CD14-positive monocyte (primary cell): Measurements from ENCODE around the gene PIK3C3. TPM values are rescaled to one million over a fixed set of nuclear protein-coding genes. Genes with fewer than 3 reads are reported as not detected.

Source experiments
- DNase-seq, 3 donors: peaks; one replicate each; pipeline ENCODE4 v3.0.0-alpha.2; 2011 to 2022
- H2AFZ ChIP-seq: 2 replicates; pipeline ENCODE4 v1.6.0; 2012; ENCODE audit warnings: mild to moderate bottlenecking, low read depth, low read length, inconsistent platforms; ENCODE audit not compliant: insufficient read depth, poor library complexity, severe bottlenecking
- H3K27ac ChIP-seq, 2 donors: 1 replicate in 1 of 2; 2 replicates in 1 of 2; pipeline ENCODE4 v1.5.1; 2012 to 2013; ENCODE audit warnings: low read length in 2 of 2, control low read depth in 1 of 2, inconsistent platforms in 1 of 2, low read depth in 1 of 2, mild to moderate bottlenecking in 1 of 2
- H3K27me3 ChIP-seq, 2 donors: one replicate each; pipeline versions ENCODE4 v1.6.0 to v1.6.1; 2011 to 2013; ENCODE audit warnings: low read length in 2 of 2; ENCODE audit not compliant: control insufficient read depth in 2 of 2, insufficient read depth in 2 of 2
- H3K36me3 ChIP-seq, 2 donors: replicated peaks in 1 of 2; 1 replicate in 1 of 2; 2 replicates in 1 of 2; pipeline versions ENCODE4 v1.5.1 to v1.6.1; 2012 to 2013; ENCODE audit warnings: low read length in 2 of 2, control low read depth in 1 of 2, inconsistent platforms in 1 of 2, mild to moderate bottlenecking in 1 of 2; ENCODE audit not compliant: insufficient read depth in 2 of 2, control insufficient read depth in 1 of 2
- H3K4me1 ChIP-seq, 2 donors: 1 replicate in 1 of 2; 2 replicates in 1 of 2; pipeline versions ENCODE4 v1.5.1 to v1.6.1; 2012 to 2013; ENCODE audit warnings: low read length in 2 of 2, control low read depth in 1 of 2, inconsistent platforms in 1 of 2, mild to moderate bottlenecking in 1 of 2, moderate library complexity in 1 of 2; ENCODE audit not compliant: insufficient read depth in 2 of 2, control insufficient read depth in 1 of 2
- H3K4me2 ChIP-seq: replicated peaks from 2 replicates; pipeline ENCODE3; 2012; ENCODE audit warnings: low read length, moderate library complexity, mild to moderate bottlenecking; ENCODE audit not compliant: poor library complexity, severe bottlenecking; ENCODE audit errors: extremely low read depth
- H3K4me3 ChIP-seq, 3 experiments: fragments of 200-600 bp in 1 of 3; sonication (generic) in 1 of 3; replicated peaks in 1 of 3; 1 replicate in 2 of 3; 2 replicates in 1 of 3; pipeline ENCODE4 v1.5.1; 2011 to 2013; ENCODE audit warnings: low read length in 3 of 3, mild to moderate bottlenecking in 3 of 3, control low read depth in 2 of 3, low read depth in 2 of 3, inconsistent platforms in 1 of 3, moderate library complexity in 1 of 3
- H3K79me2 ChIP-seq: 2 replicates; pipeline ENCODE4 v1.6.0; 2012; ENCODE audit warnings: mild to moderate bottlenecking, control low read depth, inconsistent platforms, low read length, moderate library complexity; ENCODE audit not compliant: insufficient read depth
- H3K9ac ChIP-seq: 2 replicates; pipeline ENCODE4 v1.6.0; 2017; ENCODE audit warnings: low read length, mild to moderate bottlenecking; ENCODE audit not compliant: insufficient read depth, poor library complexity, severe bottlenecking
- H3K9me3 ChIP-seq, 2 donors: replicated peaks in 1 of 2; 1 replicate in 1 of 2; 2 replicates in 1 of 2; pipeline versions ENCODE4 v1.5.1 to v1.6.1; 2012 to 2013; ENCODE audit warnings: low read length in 2 of 2, control low read depth in 1 of 2; ENCODE audit not compliant: control insufficient read depth in 1 of 2, insufficient read depth in 1 of 2
- H4K20me1 ChIP-seq: 2 replicates; pipeline ENCODE4 v1.6.0; 2012; ENCODE audit warnings: mild to moderate bottlenecking, low read length, control low read depth, moderate library complexity; ENCODE audit not compliant: insufficient read depth
- H3K27ac Mint-ChIP-seq, 7 donors: one replicate each; pipeline ENCODE4 v1.8.0; 2020; ENCODE audit warnings: mild to moderate bottlenecking in 7 of 7, mixed read lengths in 7 of 7, moderate library complexity in 6 of 7, inconsistent platforms in 2 of 7
- H3K27me3 Mint-ChIP-seq, 3 donors: one replicate each; pipeline ENCODE4 v1.8.0; 2021 to 2022; ENCODE audit warnings: low read depth in 3 of 3, mild to moderate bottlenecking in 3 of 3, mixed read lengths in 3 of 3, moderate library complexity in 3 of 3, inconsistent platforms in 1 of 3
- H3K36me3 Mint-ChIP-seq, 2 donors: one replicate each; pipeline ENCODE4 v1.8.0; 2020; ENCODE audit warnings: mixed read lengths in 2 of 2, inconsistent platforms in 1 of 2, mild to moderate bottlenecking in 1 of 2
- H3K4me1 Mint-ChIP-seq: one replicate; pipeline ENCODE4 v1.8.0; 2020; ENCODE audit warnings: mild to moderate bottlenecking, mixed read lengths
- H3K4me3 Mint-ChIP-seq, 2 donors: one replicate each; pipeline ENCODE4 v1.8.0; 2020; ENCODE audit warnings: mild to moderate bottlenecking in 2 of 2, mixed read lengths in 2 of 2, moderate library complexity in 1 of 2
- H3K9me3 Mint-ChIP-seq, 7 donors: one replicate each; pipeline ENCODE4 v1.8.0; 2020 to 2022; ENCODE audit warnings: mixed read lengths in 7 of 7, mild to moderate bottlenecking in 6 of 7, moderate library complexity in 6 of 7, inconsistent platforms in 2 of 7
- CTCF ChIP-seq: fragments of 200-600 bp; IDR thresholded peaks from one replicate; pipeline ENCODE4 v1.8.0; 2022; ENCODE audit warnings: antibody characterized with exemption, mild to moderate bottlenecking
- WGBS: methylation state at CpG from one replicate; pipeline ENCODE4 v1.1.5; 2013; ENCODE audit warnings: missing lambda C conversion rate; ENCODE audit not compliant: insufficient coverage; 5-methylcytosine and 5-hydroxymethylcytosine counted together
- intact Hi-C, 2 donors: fragments of 100-400 bp; cut with micrococcal nuclease; formaldehyde crosslinking; loops; one replicate each; pipeline versions ENCODE4 v1.15.0 to v1.15.1; 2023
- polyA plus RNA-seq, 3 donors: library from polyadenylated mRNA; depleted of rRNA in 1 of 3; unstranded in 2 of 3; stranded (reverse) in 1 of 3; fragments of 300-500 nt in 2 of 3; fragments of >200 nt in 1 of 3; fragmentation: Illumina TruSeq in 2 of 3; gene quantifications; 1 replicate in 2 of 3; 2 replicates in 1 of 3; pipeline ENCODE4 v1.2.3, GENCODE V29; 2012 to 2021

PIK3C3 gene
- polyA plus RNA-seq, 3 donors, result 16.5 to 29.1 (median 25.9) TPM

- Mint-ChIP-seq H3K9me3 (no peaks in the 10 kb centered on the region), H3K27ac (no peak overlapping the region), H3K4me3 (no peak overlapping the region), H3K27me3 (peaks cover 0 to 1% (median 0%) of the 10 kb centered on the region in 3 donors), H3K4me1 (peaks cover 10% of the 10 kb centered on the region), H3K36me3 (no peaks in the 10 kb centered on the region)
- no peaks in the 10 kb centered on the region for H3K79me2 ChIP-seq
- intact Hi-C loops, result no loop called here
- H4K20me1 ChIP-seq, result no peaks in the 10 kb centered on the region
- H3K9ac ChIP-seq, result no peak overlapping the region
- H3K36me3 ChIP-seq, result no peaks in the 10 kb centered on the region
- TF ChIP-seq CTCF, result no peak
- peaks cover 10 to 17% of the 10 kb centered on the region in 2 donors for H3K4me1 ChIP-seq
- no peak overlapping the region for H2AFZ ChIP-seq
- H3K4me2 ChIP-seq, result no peak overlapping the region
- no peaks in the 10 kb centered on the region for H3K27me3 ChIP-seq
- H3K4me3 ChIP-seq, result no peak overlapping the region
- DNase-seq, result no peak
- no peak overlapping the region for H3K27ac ChIP-seq
- H3K9me3 ChIP-seq, result no peaks in the 10 kb centered on the region
- no CpG with 5 or more reads among the region's 1 CpG for whole genome bisulfite sequencing
Observed at GRCh38 chr18:41922841-41923240, 32.2 kb upstream of the PIK3C3 start.

GRCh38 chr18:41923446-41923845, 31.6 kb upstream of the PIK3C3 start:
- H3K27ac ChIP-seq, result no peak overlapping the region
- intact Hi-C loops, result no loop called here
- no peak for TF ChIP-seq CTCF
- H3K27ac Mint-ChIP-seq, result peak overlapping the region in 5 of 7 donors; percentile 8 to 80 (median 65)
- H3K36me3 Mint-ChIP-seq, result no peaks in the 10 kb centered on the region
- no peaks in the 10 kb centered on the region for H4K20me1 ChIP-seq
- H3K27me3 Mint-ChIP-seq, result peaks cover 0 to 1% (median 0%) of the 10 kb centered on the region in 3 donors
- no peak overlapping the region for H3K4me3 ChIP-seq
- no peaks in the 10 kb centered on the region for H3K9me3 Mint-ChIP-seq
- H3K9ac ChIP-seq, result no peak overlapping the region
- H3K4me1 Mint-ChIP-seq, result peaks cover 16% of the 10 kb centered on the region
- no peaks in the 10 kb centered on the region for H3K9me3 ChIP-seq
- no peak overlapping the region for H2AFZ ChIP-seq
- H3K4me2 ChIP-seq, result no peak overlapping the region
- H3K79me2 ChIP-seq, result no peaks in the 10 kb centered on the region
- no peak overlapping the region for H3K4me3 Mint-ChIP-seq
- no peaks in the 10 kb centered on the region for H3K27me3 ChIP-seq
- peaks cover 16 to 23% of the 10 kb centered on the region in 2 donors for H3K4me1 ChIP-seq
- peak; percentile 68 to 90 (median 76) for DNase-seq
- no peaks in the 10 kb centered on the region for H3K36me3 ChIP-seq
